Activated B cell treated with CpG ODN at 0.5 μM for 24 hours (primary cell): ENCODE data around the gene CABLES2. TPM values are rescaled to one million over a fixed set of nuclear protein-coding genes. Genes with fewer than 3 reads are reported as not detected.

ENCODE experiments used
- ATAC-seq: fragments of 200-7000 bp; cut with Tn5 transposase; one replicate; pipeline ENCODE4 v1.10.0; 2021; ENCODE audit warnings: low read depth, mild to moderate bottlenecking, moderate library complexity
- CTCF ChIA-PET: fragments of 350-600 bp; sonication (Branson Sonifier 250); formaldehyde crosslinking; loops from one replicate; lab custom pipeline; 2021; ENCODE audit warnings: antibody characterized with exemption; lab: Charles Lee
- POLR2A ChIA-PET: fragments of 350-600 bp; sonication (Branson Sonifier 250); formaldehyde crosslinking; loops from one replicate; lab custom pipeline; 2021; ENCODE audit warnings: antibody characterized with exemption; lab: Charles Lee
- DNase-seq: peaks from one replicate; pipeline ENCODE4 v3.0.0; 2022
- H3K27ac Mint-ChIP-seq: one replicate; pipeline ENCODE4 v1.8.0; 2020; ENCODE audit warnings: mixed read lengths
- H3K27me3 Mint-ChIP-seq: one replicate; pipeline ENCODE4 v1.8.0; 2021; ENCODE audit warnings: mixed read lengths
- H3K36me3 Mint-ChIP-seq: one replicate; pipeline ENCODE4 v1.8.0; 2021; ENCODE audit warnings: low read depth, mixed read lengths
- H3K4me1 Mint-ChIP-seq: one replicate; pipeline ENCODE4 v1.8.0; 2021; ENCODE audit warnings: mixed read lengths
- H3K4me3 Mint-ChIP-seq: one replicate; pipeline ENCODE4 v1.8.0; 2020; ENCODE audit warnings: mild to moderate bottlenecking, mixed read lengths
- H3K9me3 Mint-ChIP-seq: one replicate; pipeline ENCODE4 v1.8.0; 2020; ENCODE audit warnings: mixed read lengths
- CTCF ChIP-seq: fragments of 200-600 bp; IDR thresholded peaks from one replicate; pipeline ENCODE4 v1.8.0; 2022; ENCODE audit warnings: antibody characterized with exemption, mild to moderate bottlenecking
- intact Hi-C: fragments of 100-400 bp; cut with micrococcal nuclease; formaldehyde crosslinking; loops from one replicate; pipeline ENCODE4 v1.15.1; 2024
- total RNA-seq: library from RNA; stranded (reverse); gene quantifications from 2 replicates; pipeline ENCODE4 v1.2.3, GENCODE V29; 2022

CABLES2 gene
- total RNA-seq, 1 donor from 2014 or later: 6.6 TPM

- Mint-ChIP-seq H3K36me3 (no peaks in the 10 kb centered on the region), H3K4me1 (peaks cover 16% of the 10 kb centered on the region), H3K4me3 (no peak overlapping the region), H3K27me3 (no peaks in the 10 kb centered on the region), H3K27ac (no peak overlapping the region), H3K9me3 (no peaks in the 10 kb centered on the region)
- intact Hi-C loops: no loop called here
- no peak for TF ChIP-seq CTCF
- CTCF ChIA-PET: no interaction called here
- DNase-seq (no peak), ATAC-seq (no peak)
- POLR2A ChIA-PET: no interaction called here
Measured at GRCh38 chr20:62412194-62413024, 5.3 kb upstream of the CABLES2 start.

- ChIA-PET POLR2A (no interaction called here), CTCF (no interaction called here)
- no peak for ATAC-seq
Measured at GRCh38 chr20:62411479-62412193, 4.6 kb upstream of the CABLES2 start.

GRCh38 chr20:62410746-62411478, 3.8 kb upstream of the CABLES2 start:
- intact Hi-C loops: loop anchor here (1.0 to 2.0 kb wide), 3 partner anchors 84 to 397 kb away; no protein-coding TSS in a partner anchor

More at GRCh38 chr20:62411479-62412193, 4.6 kb upstream of the CABLES2 start:
- no peak overlapping the region for H3K4me3 Mint-ChIP-seq
- no peaks in the 10 kb centered on the region for H3K27me3 Mint-ChIP-seq
- no peaks in the 10 kb centered on the region for H3K9me3 Mint-ChIP-seq
- intact Hi-C loops: loop anchor here (2.0 kb wide), 1 partner anchor 83 kb away; no protein-coding TSS in a partner anchor
- no peak for TF ChIP-seq CTCF
- no peaks in the 10 kb centered on the region for H3K36me3 Mint-ChIP-seq
- no peak overlapping the region for H3K27ac Mint-ChIP-seq
- DNase-seq: no peak
- H3K4me1 Mint-ChIP-seq: peaks cover 16% of the 10 kb centered on the region

GRCh38 chr20:62409931-62410745, 3.1 kb upstream of the CABLES2 start:
- Mint-ChIP-seq H3K9me3 (no peaks in the 10 kb centered on the region), H3K27me3 (no peaks in the 10 kb centered on the region), H3K4me1 (peaks cover 29% of the 10 kb centered on the region), H3K36me3 (no peaks in the 10 kb centered on the region), H3K27ac (no peak overlapping the region), H3K4me3 (peak overlapping the region; percentile 38)
- DNase-seq (peak; percentile 40), ATAC-seq (no peak)
- POLR2A ChIA-PET: interaction anchor here (0.9 kb wide), 2 partner anchors 10 to 23 kb away, joined by 3 read pairs; partner anchors contain the start of gene RPS21
- CTCF ChIA-PET: interaction anchor here (0.7 to 2.1 kb wide), 5 partner anchors 127 to 384 kb away, joined by 3 to 11 read pairs (median 3); no protein-coding TSS in a partner anchor
- intact Hi-C loops: loop anchor here (1.0 to 2.0 kb wide), 3 partner anchors 85 to 398 kb away; no protein-coding TSS in a partner anchor
- TF ChIP-seq CTCF: no peak

More at GRCh38 chr20:62410746-62411478, 3.8 kb upstream of the CABLES2 start:
- H3K36me3 Mint-ChIP-seq: no peaks in the 10 kb centered on the region
- H3K9me3 Mint-ChIP-seq: no peaks in the 10 kb centered on the region
- ATAC-seq (no peak), DNase-seq (no peak)
- no peaks in the 10 kb centered on the region for H3K27me3 Mint-ChIP-seq
- CTCF ChIA-PET: interaction anchor here (1.0 to 2.1 kb wide), 3 partner anchors 206 to 383 kb away, joined by 3 to 11 read pairs (median 3); no protein-coding TSS in a partner anchor
- no peak overlapping the region for H3K27ac Mint-ChIP-seq
- POLR2A ChIA-PET: interaction anchor here (0.9 kb wide), 1 partner anchor 24 kb away, joined by 3 read pairs; the partner anchor contains the start of gene RPS21
- no peak for TF ChIP-seq CTCF
- H3K4me3 Mint-ChIP-seq: no peak overlapping the region
- peaks cover 22% of the 10 kb centered on the region for H3K4me1 Mint-ChIP-seq
